Lower leg skin (tissue), 3 donors: Measurements from ENCODE around the gene DAB1.

Experiments used
- CTCF ChIP-seq, 3 donors: fragments of 450-650 bp; IDR thresholded peaks; one replicate each; pipeline ENCODE4 v1.5.1; 2016; ENCODE audit warnings: antibody characterized with exemption in 3 of 3, mild to moderate bottlenecking in 3 of 3, moderate library complexity in 2 of 3
- POLR2A ChIP-seq, 2 donors: fragments of 450-650 bp; IDR thresholded peaks; one replicate each; pipeline ENCODE4 v1.6.1; 2016 to 2017; ENCODE audit warnings: antibody characterized with exemption in 2 of 2, mild to moderate bottlenecking in 1 of 2, moderate library complexity in 1 of 2

- TF ChIP-seq CTCF (IDR thresholded peaks at IDR 0.05) (no peak), POLR2A (IDR thresholded peaks at IDR 0.05) (no peak)
Observed at GRCh38 chr1:57041901-57042300, 382.0 kb downstream of the DAB1 start.
